IPS DF 4.7 (cell line): ENCODE results near the gene NFKB1.

Experiments
- DNase-seq: peaks from one replicate; pipeline ENCODE4 v3.0.0-alpha.2; 2013; ENCODE audit warnings: low spot score; ENCODE audit errors: extremely low read depth

The NFKB1 gene

GRCh38 chr4:102497986-102498385, 3.2 kb upstream of the NFKB1 start:
- no peak for DNase-seq

GRCh38 chr4:102500352-102500695, 835 bp upstream of the NFKB1 start:
- no peak for DNase-seq

- no peak for DNase-seq
Measured at GRCh38 chr4:102501447-102501696, 213 bp downstream of the NFKB1 start.

- no peak for DNase-seq
Measured at GRCh38 chr4:102502543-102502818, 1.3 kb downstream of the NFKB1 start.

GRCh38 chr4:102503301-102503746, 2.2 kb downstream of the NFKB1 start:
- no peak for DNase-seq

GRCh38 chr4:102503831-102504786, 3.0 kb downstream of the NFKB1 start:
- DNase-seq = no peak

GRCh38 chr4:102504941-102505340, 3.8 kb downstream of the NFKB1 start:
- DNase-seq = no peak

GRCh38 chr4:102505708-102506107, 4.5 kb downstream of the NFKB1 start:
- DNase-seq = no peak

- no peak for DNase-seq
Measured at GRCh38 chr4:102506523-102506922, 5.4 kb downstream of the NFKB1 start.

GRCh38 chr4:102511830-102512605, 10.9 kb downstream of the NFKB1 start:
- no peak for DNase-seq

GRCh38 chr4:102514298-102514964, 13.3 kb downstream of the NFKB1 start:
- DNase-seq = no peak

- DNase-seq = no peak
Measured at GRCh38 chr4:102517753-102518152, 16.6 kb downstream of the NFKB1 start.

GRCh38 chr4:102518703-102519131, 17.6 kb downstream of the NFKB1 start:
- DNase-seq = no peak

- no peak for DNase-seq
Measured at GRCh38 chr4:102519925-102520324, 18.8 kb downstream of the NFKB1 start.

GRCh38 chr4:102521570-102521969, 20.4 kb downstream of the NFKB1 start:
- DNase-seq = no peak

- DNase-seq = no peak
Measured at GRCh38 chr4:102522031-102522440, 20.9 kb downstream of the NFKB1 start.

GRCh38 chr4:102524691-102525090, 23.5 kb downstream of the NFKB1 start:
- no peak for DNase-seq

- no peak for DNase-seq
Measured at GRCh38 chr4:102525097-102525496, 23.9 kb downstream of the NFKB1 start.

- DNase-seq = no peak
Measured at GRCh38 chr4:102525504-102525903, 24.3 kb downstream of the NFKB1 start.

GRCh38 chr4:102526532-102526931, 25.4 kb downstream of the NFKB1 start:
- DNase-seq = no peak

GRCh38 chr4:102527695-102528283, 26.6 kb downstream of the NFKB1 start:
- no peak for DNase-seq

GRCh38 chr4:102529977-102530376, 28.8 kb downstream of the NFKB1 start:
- no peak for DNase-seq
